IMR-90 (cell line): Measurements from ENCODE around the gene FNDC3B. TPM values are rescaled to one million over a fixed set of nuclear protein-coding genes. Genes with fewer than 3 reads are reported as not detected.

ENCODE experiments used
- ATAC-seq: fragments of 200-7000 bp; cut with Tn5 transposase; 2 replicates; pipeline ENCODE4 v1.9.1; 2020; ENCODE audit warnings: low read depth, mild to moderate bottlenecking, moderate library complexity
- BruUV-seq: library from RNA; stranded (reverse); fragments of 400-500 nt; replicated peaks from 2 replicates; lab custom pipeline; 2021; lab: Mats Ljungman, UMichigan
- CTCF ChIA-PET: fragments of 300-600 bp; formaldehyde crosslinking; extraction: SDS; loops from one replicate; lab custom pipeline; 2021; ENCODE audit warnings: antibody characterized with exemption; lab: Yijun Ruan, JAX
- POLR2A ChIA-PET: fragments of 300-600 bp; sonication (Branson Sonifier 250); formaldehyde crosslinking; loops from one replicate; lab custom pipeline; 2022; ENCODE audit warnings: antibody characterized with exemption; ENCODE audit not compliant: unreplicated experiment; lab: Charles Lee
- DNase-seq: peaks from one replicate; pipeline ENCODE4 v3.0.0; 2013
- H2AFZ ChIP-seq: replicated peaks from 2 replicates; pipeline ENCODE3; 2013; ENCODE audit warnings: low read length, mild to moderate bottlenecking; ENCODE audit not compliant: poor library complexity
- H2AK5ac ChIP-seq: 2 replicates; pipeline ENCODE4 v1.6.1; 2013; ENCODE audit warnings: low read depth, low read length, inconsistent platforms
- H2AK9ac ChIP-seq: replicated peaks from 2 replicates; pipeline ENCODE3; 2013; ENCODE audit warnings: mild to moderate bottlenecking, low read depth, low read length, moderate library complexity; ENCODE audit not compliant: poor library complexity
- H2BK120ac ChIP-seq: 2 replicates; pipeline ENCODE4 v1.6.1; 2013; ENCODE audit warnings: low read depth, low read length, inconsistent platforms
- H2BK15ac ChIP-seq: 3 replicates; pipeline ENCODE4 v1.6.1; 2013; ENCODE audit warnings: low read depth, low read length, inconsistent platforms
- H2BK20ac ChIP-seq: 2 replicates; pipeline ENCODE4 v1.6.1; 2013; ENCODE audit warnings: low read depth, mild to moderate bottlenecking, inconsistent platforms, low read length, moderate library complexity
- H2BK5ac ChIP-seq: 2 replicates; pipeline ENCODE4 v1.6.1; 2013; ENCODE audit warnings: mild to moderate bottlenecking, low read depth, low read length, inconsistent platforms; ENCODE audit not compliant: poor library complexity, severe bottlenecking
- H3K14ac ChIP-seq: replicated peaks from 2 replicates; pipeline ENCODE4 v1.6.1; 2013; ENCODE audit warnings: low read depth, low read length, inconsistent platforms
- H3K18ac ChIP-seq: 2 replicates; pipeline ENCODE4 v1.6.1; 2013; ENCODE audit warnings: low read depth, low read length, control low read depth
- H3K23ac ChIP-seq: 2 replicates; pipeline ENCODE4 v1.6.1; 2013; ENCODE audit warnings: low read depth, low read length, inconsistent platforms
- H3K27ac ChIP-seq: 2 replicates; pipeline ENCODE4 v1.5.1; 2013; ENCODE audit warnings: mild to moderate bottlenecking, control low read depth, low read length; ENCODE audit not compliant: insufficient read depth
- H3K27me3 ChIP-seq: 2 replicates; pipeline ENCODE4 v1.6.1; 2013; ENCODE audit warnings: low read length; ENCODE audit not compliant: control insufficient read depth, insufficient read depth
- H3K36me3 ChIP-seq: 2 replicates; pipeline ENCODE4 v1.6.1; 2013; ENCODE audit warnings: low read length, mixed read lengths; ENCODE audit not compliant: control insufficient read depth, insufficient read depth
- H3K4ac ChIP-seq: 2 replicates; pipeline ENCODE4 v1.6.1; 2013; ENCODE audit warnings: low read depth, low read length, inconsistent platforms
- H3K4me1 ChIP-seq: 2 replicates; pipeline ENCODE4 v1.6.1; 2013; ENCODE audit warnings: low read length, mixed read lengths; ENCODE audit not compliant: control insufficient read depth, insufficient read depth
- H3K4me2 ChIP-seq: 2 replicates; pipeline ENCODE4 v1.6.1; 2013; ENCODE audit warnings: low read depth, mild to moderate bottlenecking, control low read depth, low read length, moderate library complexity
- H3K4me3 ChIP-seq: 2 replicates; pipeline ENCODE4 v1.5.1; 2013; ENCODE audit warnings: low read depth, mild to moderate bottlenecking, control low read depth, low read length, moderate library complexity; ENCODE audit not compliant: insufficient read depth
- H3K56ac ChIP-seq: 2 replicates; pipeline ENCODE4 v1.6.1; 2013; ENCODE audit warnings: low read length, inconsistent platforms; ENCODE audit not compliant: insufficient read depth; ENCODE audit errors: extremely low read depth
- H3K79me1 ChIP-seq, 2 experiments: 2 replicates each; pipeline ENCODE4 v1.6.1; 2013; ENCODE audit warnings: low read length in 2 of 2, inconsistent platforms in 1 of 2, low read depth in 1 of 2
- H3K9ac ChIP-seq: 2 replicates; pipeline ENCODE4 v1.6.1; 2013; ENCODE audit warnings: low read depth, low read length, control low read depth
- H3K9me1 ChIP-seq: 2 replicates; pipeline ENCODE4 v1.6.1; 2013; ENCODE audit warnings: low read length, inconsistent platforms; ENCODE audit not compliant: insufficient read depth
- H3K9me3 ChIP-seq: 2 replicates; pipeline ENCODE4 v1.6.1; 2013; ENCODE audit warnings: low read length; ENCODE audit not compliant: control insufficient read depth, insufficient read depth
- H4K20me1 ChIP-seq: 2 replicates; pipeline ENCODE4 v1.6.1; 2013; ENCODE audit warnings: low read length, inconsistent platforms; ENCODE audit not compliant: insufficient read depth
- H4K5ac ChIP-seq: 2 replicates; pipeline ENCODE4 v1.6.1; 2013; ENCODE audit warnings: mild to moderate bottlenecking, low read depth, low read length, control low read depth
- H4K8ac ChIP-seq, 2 experiments: 2 replicates each; pipeline ENCODE4 v1.6.1; 2013; ENCODE audit warnings: low read depth in 2 of 2, low read length in 2 of 2, control low read depth in 1 of 2, inconsistent platforms in 1 of 2
- H4K91ac ChIP-seq: 2 replicates; pipeline ENCODE4 v1.6.1; 2013; ENCODE audit warnings: low read depth, low read length, inconsistent platforms; ENCODE audit not compliant: insufficient read depth
- BHLHE40 ChIP-seq: fragments of 150-350 bp; IDR thresholded peaks from 2 replicates; pipeline ENCODE4 v1.6.1; 2016; ENCODE audit warnings: mild to moderate bottlenecking, low read depth, low read length
- CEBPB ChIP-seq: IDR thresholded peaks from 2 replicates; pipeline ENCODE4 v1.6.1; 2012; ENCODE audit warnings: low read depth, low read length, improper control_type of control experiment
- CHD1 ChIP-seq: IDR thresholded peaks from 2 replicates; pipeline ENCODE4 v1.6.1; 2012; ENCODE audit warnings: low read depth, low read length, improper control_type of control experiment
- CTCF ChIP-seq: conservative IDR thresholded peaks from 2 replicates; pipeline ENCODE4 v1.5.1; 2012; ENCODE audit warnings: mild to moderate bottlenecking, low read depth, low read length, improper control_type of control experiment
- ELK1 ChIP-seq: fragments of 150-350 bp; IDR thresholded peaks from 2 replicates; pipeline ENCODE4 v1.6.1; 2016; ENCODE audit warnings: low read depth, mild to moderate bottlenecking, low read length, moderate library complexity, borderline replicate concordance
- FOS ChIP-seq: fragments of 150-350 bp; IDR thresholded peaks from 2 replicates; pipeline ENCODE4 v1.6.1; 2016; ENCODE audit warnings: low read depth, low read length
- MAFK ChIP-seq: IDR thresholded peaks from 2 replicates; pipeline ENCODE4 v1.6.1; 2012; ENCODE audit warnings: low read depth, low read length, improper control_type of control experiment
- MAZ ChIP-seq: IDR thresholded peaks from 2 replicates; pipeline ENCODE4 v1.6.1; 2012; ENCODE audit warnings: low read depth, mild to moderate bottlenecking, low read length, improper control_type of control experiment, moderate library complexity, borderline replicate concordance
- MXI1 ChIP-seq: IDR thresholded peaks from 2 replicates; pipeline ENCODE4 v1.6.1; 2012; ENCODE audit warnings: low read depth, mild to moderate bottlenecking, low read length, moderate library complexity, borderline replicate concordance
- NFE2L2 ChIP-seq: fragments of 150-350 bp; IDR thresholded peaks from 2 replicates; pipeline ENCODE4 v1.6.1; 2016; ENCODE audit warnings: low read depth, mild to moderate bottlenecking, low read length
- POLR2A ChIP-seq: IDR thresholded peaks from 2 replicates; pipeline ENCODE4 v1.6.1; 2012; ENCODE audit warnings: mild to moderate bottlenecking, low read depth, low read length
- RAD21 ChIP-seq: IDR thresholded peaks from 2 replicates; pipeline ENCODE4 v1.6.1; 2012; ENCODE audit warnings: low read length, improper control_type of control experiment
- RCOR1 ChIP-seq: IDR thresholded peaks from 2 replicates; pipeline ENCODE4 v1.6.1; 2012; ENCODE audit warnings: mild to moderate bottlenecking, low read length, improper control_type of control experiment; ENCODE audit not compliant: insufficient replicate concordance
- RFX5 ChIP-seq: IDR thresholded peaks from 2 replicates; pipeline ENCODE4 v1.8.0; 2012; ENCODE audit warnings: low read depth, mild to moderate bottlenecking, low read length, moderate library complexity
- SMC3 ChIP-seq: fragments of 150-350 bp; IDR thresholded peaks from 2 replicates; pipeline ENCODE4 v1.6.1; 2016; ENCODE audit warnings: low read depth, mild to moderate bottlenecking, antibody characterized with exemption, low read length, moderate library complexity
- USF2 ChIP-seq: fragments of 150-350 bp; IDR thresholded peaks from 2 replicates; pipeline ENCODE4 v1.6.1; 2017; ENCODE audit warnings: mild to moderate bottlenecking, antibody characterized with exemption, low read length, low read depth
- WGBS, 2 experiments: methylation state at CpG; one replicate each; pipeline versions ENCODE4 v1.1.5 to v1.1.7; 2013; ENCODE audit warnings: missing lambda C conversion rate in 2 of 2; ENCODE audit not compliant: insufficient read length in 1 of 2; ENCODE audit errors: extremely low coverage in 2 of 2; 5-methylcytosine and 5-hydroxymethylcytosine counted together
- dilution Hi-C: fragments of 300-500 bp; cut with HindIII; formaldehyde crosslinking; loops from one replicate; pipeline ENCODE4 v1.14.3; 2018; ENCODE audit warnings: low sequenced_read_pairs; ENCODE audit not compliant: unreplicated experiment
- in situ Hi-C: fragments of 300-500 bp; cut with MboI; formaldehyde crosslinking; loops from 3 replicates; pipeline ENCODE4 v1.14.3; 2019; ENCODE audit warnings: low sequenced_read_pairs, inconsistent platforms, mixed read lengths
- intact Hi-C: fragments of 100-400 bp; cut with micrococcal nuclease; formaldehyde crosslinking; loops from 2 replicates; pipeline ENCODE4 v1.10.0; 2022
- polyA plus RNA-seq, 3 experiments: library from polyadenylated mRNA; depleted of rRNA; stranded (reverse); fragments of >200 nt; gene quantifications; 2 replicates each; pipeline ENCODE4 v1.2.3, GENCODE V29; 2012; ENCODE audit warnings: low replicate concordance in 1 of 3
- total RNA-seq: library from RNA; depleted of rRNA; stranded (reverse); fragments of >200 nt; gene quantifications from 2 replicates; pipeline ENCODE4 v1.2.3, GENCODE V29; 2012

The FNDC3B gene
- total and polyA plus RNA-seq, 2 of the 4 experiments (the other 2 are of a cell fraction): 23.9 to 150 TPM

- Histone ChIP-seq H3K4me1 (peaks cover 15% of the 10 kb centered on the region), H2AK9ac (no peak overlapping the region), H3K14ac (no peak overlapping the region), H4K91ac (no peak overlapping the region), H3K36me3 (peaks cover 39% of the 10 kb centered on the region), H3K27ac (no peak overlapping the region), H3K56ac (no peak overlapping the region), H4K8ac (no peak overlapping the region), H2AK5ac (no peak overlapping the region), H4K20me1 (peaks cover 18% of the 10 kb centered on the region; the same call in 1 of the 2 replicates), H2BK5ac (no peak overlapping the region), H3K18ac (no peak overlapping the region), H2AFZ (no peak overlapping the region), H3K79me1 (peaks cover 18 to 73% of the 10 kb centered on the region in 2 experiments), H3K4me3 (no peak overlapping the region), H3K9ac (no peak overlapping the region), H2BK20ac (no peak overlapping the region), H3K4ac (no peak overlapping the region), H3K9me3 (no peaks in the 10 kb centered on the region), H2BK15ac (no peak overlapping the region), H3K27me3 (no peaks in the 10 kb centered on the region), H4K5ac (no peak overlapping the region), H3K23ac (no peak overlapping the region), H2BK120ac (no peak overlapping the region), H3K4me2 (no peak overlapping the region), H3K9me1 (peaks cover 38% of the 10 kb centered on the region)
- CTCF ChIA-PET: no interaction called here
- TF ChIP-seq RCOR1: no peak
- TF ChIP-seq POLR2A: no peak
- no peak for TF ChIP-seq USF2
- no peak for TF ChIP-seq SMC3
- TF ChIP-seq RFX5: no peak
- no peak for TF ChIP-seq BHLHE40
- no peak for TF ChIP-seq RAD21
- TF ChIP-seq CEBPB: no peak
- TF ChIP-seq MAFK: no peak
- no peak for TF ChIP-seq CHD1
- TF ChIP-seq CTCF: no peak
- TF ChIP-seq FOS: no peak
- TF ChIP-seq NFE2L2: no peak
- TF ChIP-seq ELK1: no peak
- no peak for TF ChIP-seq MAZ
- no peak for TF ChIP-seq MXI1
- no CpG with 5 or more reads among the region's 3 CpGs for WGBS, 2 experiments
- POLR2A ChIA-PET: no interaction called here
- no peak for DNase-seq
- in situ Hi-C loops (no loop called here), intact Hi-C loops (no loop called here), dilution Hi-C loops (no loop called here)
- no TSS peak for BruUV-seq
- ATAC-seq: no peak
Measured at GRCh38 chr3:172309059-172309458, 269.7 kb downstream of the FNDC3B start.
